ENCODE results near the gene PRKAG2.

PRKAG2 gene

DNA sequence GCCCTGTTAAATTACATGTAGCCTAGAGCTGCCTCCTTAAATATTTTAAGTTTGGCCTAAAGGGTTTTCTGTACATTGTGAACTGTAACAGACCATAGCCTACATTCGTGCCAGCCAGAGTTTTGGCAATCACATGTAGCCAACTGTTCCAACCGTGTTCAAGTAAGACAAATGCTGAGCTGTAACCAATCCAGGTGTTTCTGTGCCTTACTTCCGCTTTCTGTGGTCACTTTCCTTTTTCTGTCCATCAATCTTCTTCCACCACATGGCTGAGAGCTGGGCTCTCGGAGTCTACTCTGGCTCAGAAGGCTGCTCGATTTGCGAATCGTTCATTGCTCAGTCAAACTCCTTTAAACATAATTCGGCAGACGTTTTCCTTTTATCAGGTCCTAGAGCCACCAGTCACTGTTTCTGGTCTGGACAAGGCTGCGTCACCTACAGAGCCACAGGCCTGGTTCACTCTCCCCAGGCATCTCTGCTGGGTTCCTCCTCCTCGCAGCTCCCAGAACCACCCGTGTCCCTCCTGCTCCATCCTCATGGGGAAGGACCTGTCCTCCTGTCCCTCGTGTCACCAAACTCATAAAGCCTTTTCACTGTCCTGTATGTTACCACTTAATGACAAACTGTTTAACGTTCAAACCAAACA, 199.2 kb downstream of the PRKAG2 start:
- Mint-ChIP-seq H3K4me3 (no peak overlapping the region), H3K36me3 (ENCODE audit: low read depth) (no peaks in the 10 kb centered on the region), H3K27me3 (ENCODE audit: low read depth) (peaks cover 3% of the 10 kb centered on the region), H3K27ac (no peak overlapping the region), H3K9me3 (no peaks in the 10 kb centered on the region), H3K4me1 (ENCODE audit: low read depth) (peaks cover 2% of the 10 kb centered on the region)
- DNase-seq (ENCODE audit: low spot score): no peak

DNA sequence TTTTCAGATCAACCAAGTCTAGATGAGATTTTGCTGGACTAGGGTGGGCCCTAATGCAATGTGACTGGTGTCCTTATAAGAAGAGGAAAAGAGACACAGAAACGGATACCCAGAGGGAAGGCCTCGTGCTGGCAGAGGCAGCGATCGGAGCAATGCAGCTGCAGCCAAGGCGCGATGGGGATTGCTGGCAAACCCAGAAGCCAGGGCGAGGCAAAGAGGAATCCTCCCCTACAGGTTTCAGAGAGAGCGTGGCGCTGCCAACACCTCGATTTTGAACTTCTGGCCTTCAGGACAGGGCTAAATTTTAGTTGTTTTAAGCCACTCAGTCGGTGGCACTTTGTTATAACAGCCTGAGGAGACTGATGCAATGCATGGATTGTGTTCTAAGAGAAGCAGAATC, 200.2 kb downstream of the PRKAG2 start:
- Mint-ChIP-seq H3K27ac (no peak overlapping the region), H3K27me3 (ENCODE audit: low read depth) (peaks cover 3% of the 10 kb centered on the region), H3K36me3 (ENCODE audit: low read depth) (no peaks in the 10 kb centered on the region), H3K9me3 (no peaks in the 10 kb centered on the region), H3K4me3 (no peak overlapping the region), H3K4me1 (ENCODE audit: low read depth) (peaks cover 3% of the 10 kb centered on the region)
- DNase-seq (ENCODE audit: low spot score): no peak

DNA sequence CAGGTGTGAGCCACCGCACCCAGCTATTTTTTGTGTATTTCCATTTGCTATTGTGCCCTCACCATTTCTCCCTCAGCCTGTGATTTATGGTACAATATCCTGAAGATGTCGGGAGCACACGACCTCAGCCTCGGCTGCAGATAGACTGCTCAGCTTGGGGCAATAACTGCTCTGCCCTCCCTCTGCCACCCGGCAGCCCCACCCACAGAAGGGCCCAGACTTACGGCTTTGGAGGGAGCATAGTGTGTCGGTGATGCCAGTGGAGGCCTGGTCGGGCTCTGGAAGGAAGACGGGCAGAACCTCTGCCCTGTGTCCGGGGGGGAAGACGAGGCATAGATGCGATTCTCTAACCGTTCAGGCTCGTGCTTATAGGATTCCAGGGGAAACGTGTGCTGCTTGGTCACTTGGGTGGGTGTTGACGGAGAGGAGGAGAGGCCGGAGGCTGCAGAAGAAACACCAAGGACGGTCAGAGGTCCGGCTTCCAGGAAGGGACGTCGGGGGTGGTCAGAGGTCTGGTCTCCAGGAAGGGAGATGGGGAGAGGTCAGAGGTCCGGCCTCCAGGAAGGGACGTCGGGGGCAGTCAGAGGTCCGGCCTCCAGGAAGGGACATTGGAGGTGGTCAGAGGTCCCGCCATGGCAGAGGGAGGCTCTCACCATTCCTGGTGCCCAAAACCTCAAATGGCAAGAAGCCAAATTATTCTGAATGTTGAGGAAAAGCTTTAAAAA, 201.6 kb downstream of the PRKAG2 start:
- DNase-seq (ENCODE audit: low spot score): no peak

DNA sequence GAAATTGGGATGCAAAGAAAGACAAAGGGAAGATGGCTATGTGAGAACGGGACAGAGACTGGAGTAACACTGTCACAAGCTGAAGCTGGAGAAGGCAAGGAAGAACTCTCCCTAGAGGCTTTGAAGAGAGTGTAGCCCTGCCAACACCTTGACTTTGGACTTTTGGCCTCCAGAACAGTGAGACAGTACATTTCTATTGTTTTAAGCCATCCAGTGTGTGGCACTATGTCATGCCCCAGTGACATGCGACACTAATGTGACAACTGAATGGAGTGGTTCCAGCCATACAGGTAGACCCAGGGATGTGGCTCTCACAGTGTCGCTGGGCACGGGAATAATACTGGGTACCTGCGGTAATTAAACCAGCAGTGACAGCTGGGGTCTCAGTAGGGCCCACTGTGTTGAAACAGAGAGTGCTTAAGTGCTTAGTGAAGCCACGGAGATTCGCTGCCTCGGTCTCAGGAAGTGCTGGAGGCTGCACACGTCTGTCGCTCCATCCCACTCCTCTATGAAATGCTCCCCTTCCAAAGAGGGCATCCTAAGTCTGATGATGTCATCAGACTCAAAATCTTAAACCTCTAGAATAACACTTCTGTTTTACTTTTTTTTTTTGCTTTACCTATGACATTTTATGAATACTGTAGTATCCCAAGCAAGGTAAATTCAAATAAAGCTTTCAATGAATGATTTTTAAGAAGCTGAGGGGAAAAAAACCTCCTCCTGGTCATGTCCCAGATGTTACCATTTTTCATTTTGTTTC, 202.6 kb downstream of the PRKAG2 start:
- peaks cover 3% of the 10 kb centered on the region for H3K4me1 Mint-ChIP-seq (ENCODE audit: low read depth)
- H3K9me3 Mint-ChIP-seq: no peaks in the 10 kb centered on the region
- H3K27me3 Mint-ChIP-seq (ENCODE audit: low read depth): no peaks in the 10 kb centered on the region
- DNase-seq (ENCODE audit: low spot score): no peak
- H3K36me3 Mint-ChIP-seq (ENCODE audit: low read depth): no peaks in the 10 kb centered on the region
- no peak overlapping the region for H3K4me3 Mint-ChIP-seq
- H3K27ac Mint-ChIP-seq: no peak overlapping the region

More for the DNA sequence above, 201.6 kb downstream of the PRKAG2 start:
- Mint-ChIP-seq H3K4me3 (no peak overlapping the region), H3K27ac (no peak overlapping the region), H3K27me3 (ENCODE audit: low read depth) (peaks cover 3% of the 10 kb centered on the region), H3K36me3 (ENCODE audit: low read depth) (no peaks in the 10 kb centered on the region), H3K4me1 (ENCODE audit: low read depth) (peaks cover 3% of the 10 kb centered on the region), H3K9me3 (no peaks in the 10 kb centered on the region)

DNA sequence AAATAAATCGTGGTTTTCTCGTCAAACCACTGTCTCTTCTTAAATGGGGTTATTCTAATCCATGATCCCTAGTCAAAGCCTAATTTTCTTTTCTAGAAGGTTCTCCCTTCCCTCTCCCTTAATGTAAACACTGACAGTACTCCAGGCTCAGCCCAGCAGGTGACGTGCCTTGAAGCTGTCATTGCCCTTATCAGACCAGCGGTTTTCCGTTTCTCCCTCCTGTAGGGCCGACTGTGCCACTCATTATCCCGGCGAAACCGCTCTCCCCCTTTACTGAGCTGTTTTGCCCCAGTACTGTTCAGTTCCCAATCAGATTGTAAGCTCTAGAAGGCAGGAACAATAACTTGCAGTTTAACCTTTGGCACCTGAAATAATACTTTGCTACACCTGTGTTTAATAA, 203.7 kb downstream of the PRKAG2 start:
- peaks cover under 1% of the 10 kb centered on the region for H3K9me3 Mint-ChIP-seq
- peaks cover 3% of the 10 kb centered on the region for H3K4me1 Mint-ChIP-seq (ENCODE audit: low read depth)
- no peak overlapping the region for H3K4me3 Mint-ChIP-seq
- no peaks in the 10 kb centered on the region for H3K36me3 Mint-ChIP-seq (ENCODE audit: low read depth)
- no peaks in the 10 kb centered on the region for H3K27me3 Mint-ChIP-seq (ENCODE audit: low read depth)
- DNase-seq (ENCODE audit: low spot score): no peak
- no peak overlapping the region for H3K27ac Mint-ChIP-seq

DNA sequence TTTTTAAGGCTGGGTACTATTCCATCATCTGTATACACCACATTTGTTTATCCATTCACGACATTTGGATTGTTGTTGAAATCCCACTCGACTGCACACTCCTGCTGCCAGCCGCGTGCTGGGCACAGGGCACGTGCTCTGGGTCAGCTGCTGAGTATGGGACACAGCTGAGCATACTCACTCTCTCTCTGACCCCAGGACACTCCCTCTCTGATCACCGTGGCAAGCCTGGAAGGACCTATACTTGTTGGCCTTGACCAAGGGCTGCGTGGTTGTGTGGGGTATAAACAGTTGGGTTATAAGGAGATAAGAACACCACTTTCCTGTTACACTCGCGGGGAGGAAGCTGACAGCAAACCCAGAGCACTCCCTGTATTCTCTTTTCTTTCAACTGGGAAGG, 204.2 kb downstream of the PRKAG2 start:
- no peak overlapping the region for H3K4me3 Mint-ChIP-seq

DNA sequence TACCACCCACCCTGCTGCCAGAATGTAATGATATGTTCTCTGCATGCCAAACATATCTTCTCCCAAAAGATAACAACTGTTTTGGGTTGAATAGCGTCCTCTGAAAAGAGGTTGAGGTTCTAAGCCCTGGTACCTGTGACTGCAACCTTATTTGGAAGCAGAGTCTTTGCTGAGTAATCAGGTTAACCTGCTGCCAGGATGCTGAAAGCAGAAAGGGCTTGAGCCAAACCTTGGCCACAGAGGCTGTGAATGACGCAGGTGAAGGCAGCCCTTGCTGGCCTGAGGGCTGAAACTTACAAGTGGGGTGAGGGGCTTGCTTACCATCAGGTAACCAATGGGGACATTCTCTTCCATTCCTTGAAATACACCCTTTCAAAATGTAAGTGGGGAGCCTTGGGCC, 205.4 kb downstream of the PRKAG2 start:
- Mint-ChIP-seq H3K27ac (no peak overlapping the region), H3K4me1 (ENCODE audit: low read depth) (peaks cover 11% of the 10 kb centered on the region), H3K4me3 (no peak overlapping the region), H3K27me3 (ENCODE audit: low read depth) (no peaks in the 10 kb centered on the region), H3K36me3 (ENCODE audit: low read depth) (peaks cover 2% of the 10 kb centered on the region), H3K9me3 (peaks cover 3% of the 10 kb centered on the region)
- DNase-seq (ENCODE audit: low spot score): no peak

More for the DNA sequence above, 204.2 kb downstream of the PRKAG2 start:
- H3K4me1 Mint-ChIP-seq (ENCODE audit: low read depth): peaks cover 3% of the 10 kb centered on the region
- no peak overlapping the region for H3K27ac Mint-ChIP-seq
- H3K36me3 Mint-ChIP-seq (ENCODE audit: low read depth): no peaks in the 10 kb centered on the region
- no peaks in the 10 kb centered on the region for H3K27me3 Mint-ChIP-seq (ENCODE audit: low read depth)
- DNase-seq (ENCODE audit: low spot score): no peak
- H3K9me3 Mint-ChIP-seq: peaks cover 3% of the 10 kb centered on the region

DNA sequence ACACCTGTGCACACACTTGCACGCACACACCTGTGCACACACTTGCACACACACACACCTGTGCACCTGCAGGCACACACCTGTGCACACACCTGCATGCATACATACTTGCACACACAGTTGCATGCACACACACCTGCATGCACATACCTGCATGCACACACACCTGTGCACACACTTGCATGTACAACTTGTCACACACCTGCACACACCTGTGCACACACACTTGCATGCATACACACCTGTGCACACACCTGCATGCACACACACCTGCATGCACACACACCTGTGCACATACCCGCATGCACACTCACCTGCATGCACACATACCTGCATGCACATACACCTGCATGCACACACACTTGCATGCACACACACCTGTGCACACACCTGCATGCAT, 207.2 kb downstream of the PRKAG2 start:
- Mint-ChIP-seq H3K36me3 (ENCODE audit: low read depth) (peaks cover 2% of the 10 kb centered on the region), H3K27me3 (ENCODE audit: low read depth) (no peaks in the 10 kb centered on the region), H3K9me3 (peaks cover 3% of the 10 kb centered on the region), H3K4me3 (no peak overlapping the region), H3K27ac (no peak overlapping the region), H3K4me1 (ENCODE audit: low read depth) (peaks cover 11% of the 10 kb centered on the region)
- DNase-seq (ENCODE audit: low spot score): no peak

DNA sequence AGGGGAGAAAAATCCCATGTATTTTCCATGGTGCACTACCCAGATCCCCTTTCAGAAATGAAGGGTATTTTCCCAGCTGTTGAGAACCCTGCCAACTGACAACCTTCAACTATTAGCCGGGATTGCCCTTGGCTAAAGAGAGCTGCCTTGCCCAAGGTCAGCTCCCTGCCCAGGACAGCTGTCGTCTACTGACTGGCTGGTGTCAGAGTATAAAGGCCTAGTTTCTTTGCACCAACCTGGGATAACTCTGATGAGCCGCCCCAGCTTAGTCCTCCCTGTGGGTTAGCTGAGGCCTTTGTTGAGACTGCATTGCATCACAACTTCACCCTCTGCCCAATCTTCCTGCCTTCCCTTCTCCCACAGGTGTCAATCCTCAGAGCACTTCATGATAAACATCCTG, 210.0 kb downstream of the PRKAG2 start:
- no peak for DNase-seq (ENCODE audit: low spot score)
- H3K27me3 Mint-ChIP-seq (ENCODE audit: low read depth): no peaks in the 10 kb centered on the region

DNA sequence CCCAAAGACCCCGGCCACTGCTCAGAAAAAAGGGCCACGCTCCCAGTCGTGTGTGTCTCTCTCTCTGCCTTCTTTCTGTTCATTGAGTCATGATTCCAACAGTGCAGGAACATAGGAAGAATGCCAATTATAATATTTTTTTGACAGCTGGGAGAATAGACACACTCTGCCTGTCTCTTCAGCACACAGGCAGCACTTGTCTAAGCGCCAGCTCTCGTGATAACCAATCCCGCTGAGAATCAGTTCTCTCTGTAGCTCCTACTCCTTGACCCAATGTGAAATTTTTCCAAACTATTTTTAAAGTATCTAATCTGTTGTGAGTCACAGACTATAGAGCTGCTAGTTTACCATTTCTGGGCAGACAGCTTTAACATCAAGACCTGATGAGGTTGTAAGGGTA, 211.5 kb downstream of the PRKAG2 start:
- no peak overlapping the region for H3K27ac Mint-ChIP-seq
- H3K4me3 Mint-ChIP-seq: no peak overlapping the region
- H3K36me3 Mint-ChIP-seq (ENCODE audit: low read depth): peaks cover 2% of the 10 kb centered on the region
- no peak for DNase-seq (ENCODE audit: low spot score)
- H3K27me3 Mint-ChIP-seq (ENCODE audit: low read depth): no peaks in the 10 kb centered on the region
- H3K4me1 Mint-ChIP-seq (ENCODE audit: low read depth): peaks cover 8% of the 10 kb centered on the region
- peaks cover 3% of the 10 kb centered on the region for H3K9me3 Mint-ChIP-seq

More for the DNA sequence above, 210.0 kb downstream of the PRKAG2 start:
- Mint-ChIP-seq H3K9me3 (peaks cover 3% of the 10 kb centered on the region), H3K36me3 (ENCODE audit: low read depth) (peaks cover 2% of the 10 kb centered on the region), H3K27ac (peak overlapping the region; percentile 47), H3K4me3 (no peak overlapping the region), H3K4me1 (ENCODE audit: low read depth) (peaks cover 8% of the 10 kb centered on the region)

DNA sequence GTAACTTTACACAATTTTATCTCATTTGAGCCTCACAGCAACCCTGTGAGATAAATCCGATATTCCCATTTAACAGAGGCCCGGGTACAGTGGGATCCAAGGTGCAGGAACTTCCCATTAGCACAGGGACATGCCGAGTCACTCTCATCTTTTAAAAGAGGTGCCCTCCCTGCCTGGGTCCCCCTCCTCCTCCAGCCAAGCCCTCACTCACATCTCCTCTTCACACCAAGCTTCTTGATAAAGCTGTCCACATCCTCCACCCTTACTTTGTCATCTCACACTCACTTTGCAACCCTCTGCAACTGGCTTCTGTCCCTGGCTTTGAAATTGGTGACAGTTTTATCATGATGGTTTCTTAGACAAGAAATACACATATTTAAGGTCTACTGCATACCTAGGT, 212.6 kb downstream of the PRKAG2 start:
- H3K36me3 Mint-ChIP-seq (ENCODE audit: low read depth): peaks cover 2% of the 10 kb centered on the region
- no peak for DNase-seq (ENCODE audit: low spot score)
- H3K27ac Mint-ChIP-seq: no peak overlapping the region
- no peaks in the 10 kb centered on the region for H3K27me3 Mint-ChIP-seq (ENCODE audit: low read depth)
- peaks cover 3% of the 10 kb centered on the region for H3K9me3 Mint-ChIP-seq
- peaks cover 8% of the 10 kb centered on the region for H3K4me1 Mint-ChIP-seq (ENCODE audit: low read depth)
- H3K4me3 Mint-ChIP-seq: no peak overlapping the region

DNA sequence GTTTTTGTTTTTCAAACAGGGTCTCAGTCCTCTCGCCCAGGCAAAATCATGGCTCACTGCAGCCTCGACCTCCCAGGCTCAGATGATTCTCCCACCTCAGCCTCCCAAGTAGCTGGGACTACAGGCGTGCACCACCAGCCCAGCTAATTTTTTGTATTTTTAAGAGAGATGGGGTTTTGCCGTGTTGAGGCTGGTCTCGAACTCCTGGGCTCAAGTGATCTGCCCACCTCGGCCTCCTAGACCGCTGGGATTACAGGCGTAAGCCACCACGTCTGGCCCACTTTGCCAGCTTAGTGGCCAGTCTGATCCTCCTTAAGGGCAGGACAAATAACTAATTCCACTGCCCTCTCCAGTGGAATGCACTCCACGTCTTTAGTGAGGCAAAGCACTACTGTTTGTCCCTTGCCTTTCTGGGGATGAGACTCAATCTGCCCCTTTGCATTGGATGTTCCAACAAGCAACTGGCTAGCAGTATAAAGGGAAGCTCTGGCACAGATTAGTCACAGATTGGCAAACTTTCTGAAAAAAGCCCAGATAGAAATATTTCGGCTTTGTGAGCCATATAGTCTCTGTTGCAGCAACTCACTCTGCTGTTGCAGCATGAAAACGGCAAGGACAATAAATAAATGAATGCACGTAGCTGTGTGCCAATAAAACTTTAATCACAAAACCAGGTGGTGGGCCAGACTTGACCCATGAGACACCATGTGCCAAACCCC, 213.4 kb downstream of the PRKAG2 start:
- no peak for DNase-seq (ENCODE audit: low spot score)
- Mint-ChIP-seq H3K4me1 (ENCODE audit: low read depth) (peaks cover 8% of the 10 kb centered on the region), H3K27me3 (ENCODE audit: low read depth) (no peaks in the 10 kb centered on the region), H3K36me3 (ENCODE audit: low read depth) (peaks cover 2% of the 10 kb centered on the region), H3K9me3 (peaks cover 3% of the 10 kb centered on the region), H3K27ac (no peak overlapping the region), H3K4me3 (no peak overlapping the region)

DNA sequence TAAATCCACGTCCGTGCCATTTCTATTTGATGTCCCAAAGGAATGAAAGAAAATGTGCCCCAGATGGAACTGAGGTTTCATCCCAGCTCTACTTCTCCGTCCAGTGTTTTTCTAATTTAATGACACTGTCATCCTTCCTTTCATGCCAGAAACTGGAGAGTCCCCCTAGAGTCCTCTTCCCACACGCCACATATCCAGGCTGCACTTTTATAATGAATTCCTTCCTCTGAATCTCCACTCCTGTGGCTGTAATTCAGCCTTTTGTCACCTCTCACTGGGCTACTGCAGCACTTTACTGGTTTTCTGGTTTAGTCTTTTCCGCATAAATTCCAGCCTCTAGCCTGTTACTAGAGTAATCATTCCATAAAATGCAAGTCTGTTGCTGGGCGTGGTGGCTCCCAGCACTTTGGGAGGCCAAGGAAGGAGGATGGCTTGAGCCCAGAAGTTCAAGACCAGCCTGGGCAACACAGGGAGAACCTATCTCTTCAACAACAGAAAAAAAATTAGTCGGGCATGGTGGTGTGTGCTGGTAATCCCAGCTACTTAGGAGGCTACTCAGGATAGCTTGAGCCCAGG, 214.6 kb downstream of the PRKAG2 start:
- H3K9me3 Mint-ChIP-seq: no peaks in the 10 kb centered on the region
- peaks cover 2% of the 10 kb centered on the region for H3K36me3 Mint-ChIP-seq (ENCODE audit: low read depth)
- DNase-seq (ENCODE audit: low spot score): no peak
- no peak overlapping the region for H3K27ac Mint-ChIP-seq
- H3K4me1 Mint-ChIP-seq (ENCODE audit: low read depth): peaks cover 5% of the 10 kb centered on the region
- no peak overlapping the region for H3K4me3 Mint-ChIP-seq
- no peaks in the 10 kb centered on the region for H3K27me3 Mint-ChIP-seq (ENCODE audit: low read depth)

Data from T-helper 2 cell treated with Interferon-gamma antibody and Interleukin-4, amounts not matched to agents 5 μg/mL and 100 μg/mL, for 36 hours (primary cell).